HG03039 (cell line): ENCODE data around the gene SLC2A4.

Experiments used
- ATAC-seq: cut with Tn5 transposase; IDR thresholded peaks from one replicate; pipeline ENCODE4 v1.9.1; 2021; ENCODE audit warnings: mild to moderate bottlenecking, moderate library complexity; ENCODE audit not compliant: unreplicated experiment

SLC2A4 gene

DNA sequence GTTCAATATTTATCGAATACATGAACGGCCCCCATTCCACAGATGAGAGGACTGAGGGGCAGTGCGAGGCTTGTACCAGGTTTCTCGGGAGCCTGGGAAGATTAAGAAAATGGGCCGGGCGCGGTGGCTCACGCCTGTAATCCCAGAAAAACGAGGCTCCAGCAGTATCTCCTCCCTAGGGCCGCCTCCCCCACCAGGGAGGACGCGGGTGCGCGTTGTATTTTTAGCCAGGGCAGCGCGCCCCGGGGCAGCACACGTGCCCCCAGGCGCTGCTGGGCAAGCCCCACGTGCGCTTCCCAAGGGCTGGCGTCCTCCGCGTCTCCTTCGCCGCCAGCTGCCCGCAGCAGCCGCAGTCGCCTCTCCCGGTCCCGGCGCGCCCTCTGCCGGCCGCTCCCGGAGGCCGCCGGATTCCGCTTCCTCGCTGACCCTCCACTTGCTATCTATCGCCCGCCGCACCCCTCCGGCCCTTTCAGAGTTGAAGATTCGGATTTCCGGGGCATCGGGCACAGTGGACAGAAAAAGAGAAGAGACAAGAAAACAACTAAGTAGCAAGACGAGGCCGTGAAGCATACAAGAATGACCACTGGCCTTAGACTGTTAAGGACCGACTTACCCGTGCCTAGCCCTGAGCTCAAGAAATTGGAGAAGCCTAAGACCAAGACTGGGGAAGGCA is 14.8 kb downstream of the SLC2A4 start:
- ATAC-seq = peak; percentile 58

GRCh38 chr17:7304179-7304578 is 22.7 kb downstream of the SLC2A4 start:
- no peak for ATAC-seq

DNA sequence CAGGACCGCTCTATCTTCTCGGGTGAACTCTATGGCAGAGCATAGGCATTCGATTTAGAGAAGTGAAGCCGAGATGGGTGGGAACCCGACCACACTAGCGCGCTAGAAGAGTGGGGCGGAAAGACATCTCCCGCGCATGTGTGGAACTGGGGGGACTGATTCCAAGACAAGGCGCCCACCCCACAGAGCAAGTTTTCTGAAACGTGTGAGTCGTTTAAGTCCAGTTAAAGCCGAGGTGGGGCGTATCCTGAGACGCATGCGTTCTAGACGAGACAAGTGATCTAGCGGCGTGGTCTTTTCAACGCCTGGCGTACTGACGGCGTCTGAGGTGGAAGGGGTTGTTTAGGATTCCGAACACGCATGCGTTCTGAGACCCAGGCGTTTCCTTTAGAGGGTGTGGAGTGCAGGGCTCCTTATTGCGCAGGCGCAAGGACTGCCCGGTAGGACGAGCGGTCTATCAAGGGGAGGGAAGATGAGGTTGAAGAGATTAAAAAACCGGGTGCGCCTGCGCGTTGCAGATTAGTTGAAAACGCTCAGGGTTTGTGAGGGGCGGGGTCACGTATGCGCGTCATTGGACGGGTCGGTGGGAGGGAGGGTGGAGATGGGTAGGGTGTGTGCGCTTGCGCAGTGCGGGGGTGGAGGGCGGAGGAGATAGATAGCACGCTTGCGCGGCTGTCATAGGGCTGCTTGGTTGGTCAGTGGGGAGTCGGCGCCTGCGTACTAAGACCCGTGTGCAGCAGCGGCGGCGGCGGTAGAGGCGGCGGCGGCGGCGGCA is 25.6 kb downstream of the SLC2A4 start, which contains the start of gene EIF5A:
EIF5A (plus strand) TSS at position 718 of the 775 bp plus-strand sequence. CDS start 2,008 bp downstream, outside the sequence.
- peak; percentile 64 for ATAC-seq

DNA sequence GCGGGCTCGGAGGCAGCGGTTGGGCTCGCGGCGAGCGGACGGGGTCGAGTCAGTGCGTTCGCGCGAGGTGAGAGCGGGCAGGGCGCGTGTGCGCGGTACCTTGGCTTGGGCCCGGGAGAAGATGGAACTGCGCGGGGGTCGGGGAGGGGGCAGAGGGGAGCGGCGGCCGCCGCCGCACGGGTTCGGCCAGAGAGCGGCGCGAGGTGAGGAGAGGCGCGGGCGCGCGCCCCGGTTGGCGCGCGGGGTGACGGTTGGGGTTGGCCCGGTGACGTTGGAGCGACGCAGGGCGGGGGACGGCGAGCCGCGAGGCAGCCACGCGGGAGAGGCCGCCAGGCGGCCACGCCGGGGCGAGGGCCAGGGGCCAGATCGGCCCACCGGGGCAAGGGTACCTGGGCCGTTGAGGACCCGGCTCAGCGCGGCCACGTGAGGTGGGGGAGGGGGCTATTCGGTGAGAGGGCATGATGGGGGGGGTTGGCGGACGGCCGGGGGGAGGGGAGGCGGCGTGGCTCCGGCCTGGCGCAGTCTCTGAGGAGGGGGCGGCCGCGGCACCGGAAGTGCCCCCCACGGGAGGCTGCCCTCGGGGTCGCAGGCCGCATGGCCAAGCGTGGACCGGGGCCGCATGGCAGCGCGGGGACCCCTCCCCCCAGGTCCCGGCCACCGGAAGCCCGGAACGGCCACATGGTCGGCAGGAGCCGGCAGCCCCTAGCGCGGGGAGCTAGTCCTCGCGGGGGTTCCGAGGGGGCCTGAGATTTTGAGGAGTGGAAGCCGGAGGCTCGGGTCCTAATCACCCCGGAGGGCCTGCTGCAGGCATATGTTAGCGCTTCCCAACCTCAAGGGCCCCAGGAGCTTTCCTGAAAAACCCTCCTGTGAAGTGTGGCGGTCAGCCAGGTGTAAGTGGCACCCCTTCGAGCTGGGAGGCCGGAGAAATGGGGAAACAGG is 26.4 kb downstream of the SLC2A4 start:
- no peak for ATAC-seq

GRCh38 chr17:7308625-7309433 is 27.3 kb downstream of the SLC2A4 start:
- no peak for ATAC-seq

DNA sequence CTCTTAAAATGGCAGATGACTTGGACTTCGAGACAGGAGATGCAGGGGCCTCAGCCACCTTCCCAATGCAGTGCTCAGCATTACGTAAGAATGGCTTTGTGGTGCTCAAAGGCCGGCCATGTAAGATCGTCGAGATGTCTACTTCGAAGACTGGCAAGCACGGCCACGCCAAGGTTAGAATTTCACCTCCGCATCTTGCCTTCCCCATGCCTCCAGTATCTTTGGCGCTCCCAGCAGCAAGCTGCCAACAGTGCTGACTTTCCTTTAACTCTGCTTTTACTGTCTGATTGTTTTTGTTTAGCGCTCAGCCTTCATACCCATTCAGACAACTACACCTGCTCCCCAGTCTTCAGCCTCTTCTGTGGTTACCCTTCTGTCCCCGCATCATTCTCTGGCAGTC is 28.1 kb downstream of the SLC2A4 start:
- ATAC-seq = no peak

DNA sequence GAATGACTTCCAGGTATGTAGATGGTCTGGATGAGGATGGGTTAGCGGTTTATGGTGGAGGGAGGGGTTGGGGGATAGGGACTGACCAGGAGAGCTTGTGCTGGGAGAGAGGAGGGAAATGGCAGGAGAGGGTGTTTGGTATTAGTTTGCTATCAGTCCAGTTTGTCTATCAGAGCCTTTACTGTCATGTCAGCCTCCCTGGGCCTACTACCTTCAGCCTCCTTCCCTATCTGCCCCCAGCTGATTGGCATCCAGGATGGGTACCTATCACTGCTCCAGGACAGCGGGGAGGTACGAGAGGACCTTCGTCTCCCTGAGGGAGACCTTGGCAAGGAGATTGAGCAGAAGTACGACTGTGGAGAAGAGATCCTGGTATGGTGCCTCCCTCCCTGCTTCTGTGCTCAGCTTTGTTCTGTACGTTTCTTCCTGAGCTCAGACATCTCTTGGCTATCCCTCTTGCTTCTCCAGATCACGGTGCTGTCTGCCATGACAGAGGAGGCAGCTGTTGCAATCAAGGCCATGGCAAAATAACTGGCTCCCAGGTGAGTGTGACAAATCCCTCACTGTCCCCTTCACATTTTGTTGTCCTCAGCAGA is 29.7 kb downstream of the SLC2A4 start:
- no peak for ATAC-seq

DNA sequence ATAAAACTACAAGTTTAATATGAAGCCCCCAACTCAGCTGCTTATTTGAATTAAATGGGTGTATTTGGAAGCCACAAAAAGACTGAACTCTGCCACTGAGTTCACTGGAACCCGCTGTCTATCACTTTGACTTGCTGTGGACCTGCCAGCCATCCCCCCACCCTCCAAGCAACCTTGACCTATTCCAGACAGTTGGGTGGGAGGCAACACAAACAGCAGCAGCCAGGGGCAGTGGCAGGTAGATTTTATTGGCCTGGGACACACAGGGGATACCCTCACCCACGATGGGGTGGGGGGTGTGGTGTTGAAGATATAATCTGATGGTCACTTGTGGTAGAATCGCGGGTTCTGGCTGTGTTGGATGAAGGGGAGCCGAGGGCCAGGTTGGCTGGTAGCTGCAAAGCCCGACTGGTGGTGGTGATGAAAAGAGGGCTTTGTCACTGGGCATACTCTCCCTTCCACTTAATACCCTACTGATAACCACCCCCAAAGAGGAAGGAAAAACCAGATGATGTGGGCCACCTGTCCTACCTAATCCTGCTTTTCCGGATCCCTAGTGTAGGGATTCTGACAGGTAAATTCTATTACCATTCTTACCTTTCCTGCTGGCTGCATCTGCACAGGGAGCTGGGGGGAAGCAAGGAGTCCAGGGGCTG is 31.0 kb downstream of the SLC2A4 start:
- no peak for ATAC-seq

DNA sequence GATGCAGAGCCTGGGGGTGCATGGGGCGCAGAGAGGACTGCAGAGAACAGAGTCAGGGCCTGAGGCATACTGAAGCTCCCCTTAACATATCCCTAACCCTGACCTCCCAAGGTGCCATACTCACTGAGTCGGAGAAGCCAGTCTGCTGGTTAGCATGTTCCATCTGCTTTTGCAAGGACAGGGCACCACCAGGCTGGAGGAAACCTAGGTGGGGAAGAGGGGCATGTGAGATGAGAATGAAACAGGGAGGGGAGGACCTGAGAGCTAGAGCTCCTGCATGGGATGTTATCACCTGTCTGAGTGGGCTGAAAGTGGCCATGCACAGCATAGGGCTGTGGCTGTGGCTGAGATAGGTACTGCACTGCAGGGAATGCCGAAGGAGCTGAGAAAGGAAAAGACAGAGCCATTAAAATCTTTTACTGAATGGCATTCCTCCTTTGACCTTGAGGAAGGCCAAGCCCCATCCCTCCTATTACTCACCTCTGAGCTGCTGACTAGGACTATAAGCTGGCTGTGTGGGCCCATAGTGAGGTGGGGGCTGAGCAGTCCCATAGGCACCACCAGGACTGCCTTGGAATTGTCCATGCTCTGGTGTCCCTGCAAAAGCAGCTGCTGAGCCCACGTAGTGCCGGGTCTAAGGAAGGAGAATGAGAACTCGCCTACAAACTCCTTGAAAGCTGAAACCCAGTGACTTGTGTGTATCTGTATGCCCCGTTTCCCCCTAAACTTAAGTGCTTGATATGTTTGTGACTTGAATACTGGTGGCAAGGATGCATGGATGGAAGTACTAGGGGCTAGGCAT is 31.8 kb downstream of the SLC2A4 start:
- no peak for ATAC-seq

DNA sequence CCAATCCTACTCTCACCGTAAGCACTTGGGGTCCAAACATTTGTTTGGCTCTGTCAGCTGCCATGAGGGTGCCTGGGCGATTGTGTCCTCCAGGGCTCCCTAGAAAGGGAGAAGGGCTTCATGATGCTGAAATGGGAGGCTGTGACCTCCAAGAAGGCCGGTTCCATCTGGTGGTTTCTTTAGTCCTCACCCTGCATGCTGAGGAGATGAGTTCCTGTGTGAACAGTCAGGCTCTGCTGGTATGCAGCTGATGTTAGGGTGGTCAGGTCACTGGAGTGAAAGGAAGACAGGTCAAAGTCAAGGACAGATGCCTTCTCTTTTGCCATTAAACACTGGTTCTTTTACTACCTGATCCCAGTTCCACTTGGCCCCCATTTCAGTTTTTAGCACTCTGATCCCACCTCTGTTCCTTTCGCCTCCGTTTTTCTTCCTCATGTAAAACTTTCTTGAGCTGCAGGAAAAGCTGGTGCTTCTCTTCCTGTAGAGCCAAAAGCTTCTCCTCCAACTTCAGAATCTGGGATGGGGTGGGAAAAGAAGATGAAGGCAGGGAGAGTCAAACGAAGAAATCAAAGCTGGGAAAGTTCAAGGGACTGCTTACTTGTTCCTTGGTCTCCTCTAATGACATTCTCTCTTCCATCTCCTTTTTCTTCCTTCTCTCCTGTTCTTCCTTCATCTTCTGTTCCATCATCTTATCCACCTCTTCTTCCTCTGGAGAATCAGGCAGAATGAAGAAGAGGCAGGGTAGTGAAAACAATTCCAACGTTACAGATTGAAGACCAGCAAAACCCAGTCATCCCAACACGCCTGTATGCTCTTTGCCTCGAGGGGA is 32.6 kb downstream of the SLC2A4 start:
- ATAC-seq = no peak

- peak; percentile 68 for ATAC-seq
These were observed 33.4 kb downstream of the SLC2A4 start, which contains the start of gene GPS2 for GRCh38 chr17:7314719-7315569. TSS of gene GPS2 (minus strand) at chr17:7315360. CDS start at chr17:7315052, 308 bp downstream.

DNA sequence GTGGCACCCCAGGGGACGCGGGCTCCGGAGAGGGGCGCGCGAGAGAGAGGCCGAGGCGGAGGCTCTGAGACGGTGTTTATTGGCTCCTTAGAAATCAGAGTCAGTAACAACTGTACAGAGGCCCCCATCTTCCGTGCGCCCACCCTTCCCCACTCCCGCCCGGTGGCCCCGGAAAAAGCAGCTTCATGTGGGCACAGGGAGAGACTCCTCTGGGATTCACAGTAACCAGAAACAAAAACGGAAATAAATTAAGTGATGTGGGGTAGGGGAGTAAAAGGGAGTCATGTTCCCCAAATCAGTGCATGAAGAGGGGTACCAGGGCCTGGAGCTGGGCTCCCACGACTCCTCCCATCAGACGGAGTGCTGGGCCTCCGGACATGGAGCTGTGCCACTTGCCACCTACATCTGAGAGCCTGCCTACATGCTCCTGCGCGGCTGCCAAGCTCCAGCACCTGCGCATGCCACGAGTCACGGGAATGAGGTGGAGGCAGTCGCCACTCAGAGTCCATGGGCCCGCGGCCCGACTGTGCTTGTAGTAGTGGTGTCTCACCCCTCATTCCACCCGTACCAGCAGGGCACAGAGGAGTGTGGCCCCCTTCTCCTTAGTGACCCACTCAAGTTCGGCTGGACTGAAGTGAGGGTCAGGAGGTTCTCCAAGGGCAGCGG is 34.2 kb downstream of the SLC2A4 start:
- ATAC-seq = no peak

DNA sequence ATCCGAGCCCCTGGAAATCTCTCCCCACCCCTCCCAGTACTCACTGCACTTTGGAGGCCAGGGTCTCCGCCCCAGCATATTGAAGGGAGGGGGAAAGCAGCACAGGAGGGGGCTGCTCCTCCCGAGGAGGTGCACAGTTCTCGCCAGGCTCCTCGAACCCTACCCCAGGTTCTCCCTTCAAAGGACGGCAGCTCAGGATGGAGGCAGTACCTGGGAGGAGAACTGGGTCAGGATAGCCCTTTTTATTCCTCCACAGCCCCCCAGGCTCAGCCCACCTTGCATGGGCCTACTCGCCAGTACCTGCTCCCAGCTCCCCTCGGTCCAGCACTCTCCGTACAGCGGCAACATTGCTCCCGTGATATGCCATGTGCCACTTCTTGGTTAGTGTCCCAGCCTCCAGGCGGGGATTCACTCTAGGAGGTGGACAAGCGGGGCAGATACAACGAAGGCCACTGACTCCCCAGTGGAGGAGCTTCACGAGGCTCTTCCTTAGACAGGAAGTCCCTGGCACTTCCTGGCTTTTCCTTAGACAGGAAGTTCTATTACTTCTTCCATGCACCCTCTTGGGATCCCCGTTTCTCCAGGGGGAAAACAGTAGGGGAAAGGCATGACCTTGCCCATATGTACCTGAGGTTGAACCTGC is 35.8 kb downstream of the SLC2A4 start:
- no peak for ATAC-seq

GRCh38 chr17:7318121-7318860 is 36.8 kb downstream of the SLC2A4 start:
- ATAC-seq = no peak

GRCh38 chr17:7321466-7321865 is 39.9 kb downstream of the SLC2A4 start:
- no peak for ATAC-seq
